H1 (cell line): ENCODE results near the gene CEP76. TPM values are rescaled to one million over a fixed set of nuclear protein-coding genes. Genes with fewer than 3 reads are reported as not detected.

Experiments
- CTCF ChIA-PET: fragments of 300-600 bp; sonication (Branson Sonifier 250); formaldehyde crosslinking; loops from one replicate; lab custom pipeline; 2021; ENCODE audit not compliant: partially characterized antibody; lab: Charles Lee
- POLR2A ChIA-PET: fragments of 300-600 bp; sonication (Branson Sonifier 250); formaldehyde crosslinking; loops from one replicate; lab custom pipeline; 2021; ENCODE audit warnings: inconsistent platforms; ENCODE audit not compliant: partially characterized antibody; lab: Charles Lee
- DNase-seq, 2 experiments: peaks; one replicate each; pipeline versions ENCODE4 v3.0.0 to v3.0.0-alpha.2; 2010 to 2022; ENCODE audit warnings: low spot score in 2 of 2, low read depth in 1 of 2, mixed read lengths in 1 of 2
- FAIRE-seq: peaks from 2 replicates; lab custom pipeline; 2011; peaks lifted over from hg19 to GRCh38; lab: Jason Lieb, UNC
- H2AFZ ChIP-seq: 2 replicates; pipeline ENCODE4 v1.8.1; 2012; ENCODE audit warnings: low read length, inconsistent platforms
- H2AK5ac ChIP-seq: 2 replicates; pipeline ENCODE4 v1.6.1; 2013; ENCODE audit warnings: low read depth, low read length
- H2BK120ac ChIP-seq: replicated peaks from 2 replicates; pipeline ENCODE3; 2013; ENCODE audit warnings: low read depth, low read length, inconsistent platforms
- H2BK12ac ChIP-seq: 2 replicates; pipeline ENCODE4 v1.6.1; 2013; ENCODE audit warnings: low read depth, low read length
- H2BK15ac ChIP-seq: 2 replicates; pipeline ENCODE4 v1.6.1; 2013; ENCODE audit warnings: low read length
- H2BK20ac ChIP-seq: 2 replicates; pipeline ENCODE4 v1.6.1; 2013; ENCODE audit warnings: low read length
- H2BK5ac ChIP-seq: 2 replicates; pipeline ENCODE4 v1.6.1; 2013; ENCODE audit warnings: low read depth, low read length
- H3K14ac ChIP-seq: 2 replicates; pipeline ENCODE4 v1.6.1; 2013; ENCODE audit warnings: inconsistent platforms; ENCODE audit not compliant: insufficient read length
- H3K18ac ChIP-seq: 2 replicates; pipeline ENCODE4 v1.6.1; 2013; ENCODE audit warnings: low read length; ENCODE audit errors: extremely low read depth
- H3K23ac ChIP-seq: 2 replicates; pipeline ENCODE4 v1.6.1; 2013; ENCODE audit warnings: inconsistent platforms; ENCODE audit not compliant: insufficient read length
- H3K23me2 ChIP-seq: 2 replicates; pipeline ENCODE4 v1.6.1; 2013; ENCODE audit warnings: low read depth, low read length
- H3K27ac ChIP-seq: 2 replicates; pipeline ENCODE4 v1.6.1; 2011; ENCODE audit warnings: low read depth, low read length, inconsistent platforms
- H3K27me3 ChIP-seq, 4 experiments: replicated peaks in 1 of 4; 1 replicate in 1 of 4; 2 replicates in 3 of 4; pipeline versions ENCODE4 v1.6.1 to v1.8.1; 2011 to 2013; ENCODE audit warnings: low read length in 3 of 4, mild to moderate bottlenecking in 3 of 4, inconsistent platforms in 2 of 4, mixed read lengths in 2 of 4, moderate library complexity in 1 of 4; ENCODE audit not compliant: control insufficient read depth in 3 of 4, insufficient read depth in 3 of 4; ENCODE audit errors: extremely low read depth in 1 of 4
- H3K36me3 ChIP-seq, 4 experiments: 2 replicates each; pipeline versions ENCODE4 v1.6.1 to v1.8.1; 2011 to 2013; ENCODE audit warnings: mild to moderate bottlenecking in 4 of 4, low read length in 3 of 4, moderate library complexity in 2 of 4, control low read depth in 1 of 4, inconsistent platforms in 1 of 4; ENCODE audit not compliant: insufficient read depth in 4 of 4, control insufficient read depth in 2 of 4
- H3K4ac ChIP-seq: replicated peaks from 2 replicates; pipeline ENCODE3; 2013; ENCODE audit warnings: low read length, low read depth, mixed read lengths, inconsistent platforms; ENCODE audit not compliant: insufficient read length
- H3K4me1 ChIP-seq, 4 experiments: replicated peaks in 1 of 4; 1 replicate in 1 of 4; 2 replicates in 3 of 4; pipeline versions ENCODE4 v1.6.1 to v1.8.1; 2011 to 2013; ENCODE audit warnings: low read length in 3 of 4, inconsistent platforms in 2 of 4, mixed read lengths in 1 of 4; ENCODE audit not compliant: insufficient read depth in 4 of 4, control insufficient read depth in 3 of 4
- H3K4me2 ChIP-seq, 2 experiments: 2 replicates each; pipeline versions ENCODE4 v1.6.1 to v1.8.1; 2011 to 2013; ENCODE audit warnings: low read depth in 2 of 2, low read length in 2 of 2, control low read depth in 1 of 2, inconsistent platforms in 1 of 2, mild to moderate bottlenecking in 1 of 2; ENCODE audit not compliant: insufficient read depth in 1 of 2
- H3K4me3 ChIP-seq, 4 experiments: fragments of 200-600, 300-600 bp in 1 of 4; sonication (generic), shearing (Covaris generic), sonication (Bioruptor Twin) in 1 of 4; 2 replicates each; pipeline versions ENCODE4 v1.5.1 to v1.8.1; 2011 to 2016; ENCODE audit warnings: low read length in 4 of 4, low read depth in 3 of 4, control low read depth in 2 of 4, inconsistent platforms in 2 of 4, mild to moderate bottlenecking in 2 of 4, mixed read lengths in 1 of 4, moderate library complexity in 1 of 4; ENCODE audit not compliant: insufficient read depth in 2 of 4; ENCODE audit errors: extremely low read depth in 1 of 4
- H3K56ac ChIP-seq: replicated peaks from 2 replicates; pipeline ENCODE3; 2013; ENCODE audit warnings: low read depth, mild to moderate bottlenecking, mixed read lengths, low read length, inconsistent platforms; ENCODE audit not compliant: insufficient read length
- H3K79me1 ChIP-seq: 2 replicates; pipeline ENCODE4 v1.6.1; 2013; ENCODE audit warnings: low read depth, low read length, control low read depth
- H3K79me2 ChIP-seq, 2 experiments: 2 replicates each; pipeline versions ENCODE4 v1.6.1 to v1.8.1; 2012 to 2013; ENCODE audit warnings: low read length in 2 of 2, mild to moderate bottlenecking in 2 of 2, inconsistent platforms in 1 of 2; ENCODE audit not compliant: insufficient read depth in 2 of 2, control insufficient read depth in 1 of 2
- H3K9ac ChIP-seq, 4 experiments: replicated peaks in 1 of 4; 1 replicate in 1 of 4; 2 replicates in 3 of 4; pipeline versions ENCODE4 v1.6.1 to v1.8.1; 2011 to 2013; ENCODE audit warnings: low read depth in 3 of 4, low read length in 3 of 4, control low read depth in 2 of 4, mild to moderate bottlenecking in 2 of 4, moderate library complexity in 2 of 4, inconsistent platforms in 1 of 4; ENCODE audit errors: extremely low read depth in 1 of 4
- H3K9me3 ChIP-seq, 2 experiments: 2 replicates each; pipeline versions ENCODE4 v1.6.1 to v1.8.1; 2012 to 2013; ENCODE audit warnings: mild to moderate bottlenecking in 2 of 2, moderate library complexity in 2 of 2, control low read depth in 1 of 2, inconsistent platforms in 1 of 2, low read depth in 1 of 2, low read length in 1 of 2, mixed read lengths in 1 of 2; ENCODE audit not compliant: insufficient read depth in 2 of 2
- H4K20me1 ChIP-seq, 2 experiments: replicated peaks in 1 of 2; 2 replicates each; pipeline versions ENCODE3 to v1.8.1; 2011 to 2013; ENCODE audit warnings: inconsistent platforms in 2 of 2, low read length in 2 of 2, mild to moderate bottlenecking in 1 of 2; ENCODE audit not compliant: insufficient read depth in 2 of 2, control insufficient read depth in 1 of 2
- H4K5ac ChIP-seq: 2 replicates; pipeline ENCODE4 v1.6.1; 2013; ENCODE audit warnings: low read length, low read depth, mixed read lengths, inconsistent platforms; ENCODE audit not compliant: insufficient read length
- H4K8ac ChIP-seq: 2 replicates; pipeline ENCODE4 v1.8.0; 2013; ENCODE audit warnings: mild to moderate bottlenecking, moderate library complexity, low read length, inconsistent platforms; ENCODE audit not compliant: insufficient read depth; ENCODE audit errors: extremely low read depth
- H4K91ac ChIP-seq: replicated peaks from 2 replicates; pipeline ENCODE3; 2013; ENCODE audit warnings: low read length, mixed read lengths, inconsistent platforms; ENCODE audit not compliant: insufficient read length
- EP300 ChIP-seq, 2 experiments: IDR thresholded peaks; 1 replicate in 1 of 2; 2 replicates in 1 of 2; pipeline ENCODE4 v1.6.1; 2011 to 2012; ENCODE audit warnings: low read depth in 2 of 2, low read length in 2 of 2, mild to moderate bottlenecking in 2 of 2, borderline replicate concordance in 1 of 2, inconsistent platforms in 1 of 2, moderate library complexity in 1 of 2
- GTF2F1 ChIP-seq: IDR thresholded peaks from 2 replicates; pipeline ENCODE4 v1.6.1; 2012; ENCODE audit warnings: low read depth, low read length, improper control_type of control experiment, borderline replicate concordance
- POU5F1 ChIP-seq: IDR thresholded peaks from 2 replicates; pipeline ENCODE4 v1.6.1; 2011; ENCODE audit warnings: low read depth, mild to moderate bottlenecking, low read length, moderate library complexity
- SP1 ChIP-seq: IDR thresholded peaks from 2 replicates; pipeline ENCODE4 v1.6.1; 2011; ENCODE audit warnings: low read depth, low read length
- TAF1 ChIP-seq: IDR thresholded peaks from 2 replicates; pipeline ENCODE4 v1.6.1; 2011; ENCODE audit warnings: mild to moderate bottlenecking, low read depth, low read length
- ZNF274 ChIP-seq: IDR thresholded peaks from 2 replicates; pipeline ENCODE4 v1.7.0; 2012; ENCODE audit warnings: low read length, borderline replicate concordance; ENCODE audit errors: extremely low read depth
- WGBS, 2 experiments: shearing (Covaris generic) in 1 of 2; methylation state at CpG; one replicate each; pipeline versions ENCODE4 v1.1.6 to v1.1.7; 2013 to 2015; ENCODE audit warnings: low lambda C conversion rate in 2 of 2, mixed read lengths in 2 of 2, inconsistent platforms in 1 of 2, low coverage in 1 of 2, missing lambda C conversion rate in 1 of 2; ENCODE audit not compliant: insufficient replicate concordance in 2 of 2, insufficient coverage in 1 of 2, insufficient read length in 1 of 2; ENCODE audit errors: extremely low coverage in 1 of 2, missing lambda C conversion rate in 1 of 2; 5-methylcytosine and 5-hydroxymethylcytosine counted together
- polyA plus RNA-seq, 7 experiments: library from polyadenylated mRNA; depleted of rRNA in 3 of 7; stranded (reverse) in 5 of 7; unstranded in 2 of 7; fragments of >200 nt in 5 of 7; fragments of 200-250 nt in 2 of 7; gene quantifications; 1 replicate in 5 of 7; 2 replicates in 1 of 7; 4 replicates in 1 of 7; pipeline versions ENCODE4 v1.2.1 to v1.2.3, GENCODE V29; 2011 to 2013; ENCODE audit warnings: missing spikeins in 2 of 7, mixed read lengths in 2 of 7
- total RNA-seq: library from RNA; stranded (reverse); fragmentation: NEBNext Ultra II Directional; extraction: Animal tissue kit (Norgen Biotek cat#: 25700); gene quantifications from 2 replicates; pipeline ENCODE4 v1.2.1, GENCODE V29; 2021
- TF ChIP-seq, protein P1 (sequence below): IDR thresholded peaks from 2 replicates; pipeline ENCODE4 v1.6.1; 2012; ENCODE audit warnings: low read length, inconsistent platforms

CEP76 gene
- total and polyA plus RNA-seq, 2 of the 8 experiments (the other 6 are each of a cell fraction or from before 2014, with no cell fraction given), result 9.0 to 18.1 TPM

DNA sequence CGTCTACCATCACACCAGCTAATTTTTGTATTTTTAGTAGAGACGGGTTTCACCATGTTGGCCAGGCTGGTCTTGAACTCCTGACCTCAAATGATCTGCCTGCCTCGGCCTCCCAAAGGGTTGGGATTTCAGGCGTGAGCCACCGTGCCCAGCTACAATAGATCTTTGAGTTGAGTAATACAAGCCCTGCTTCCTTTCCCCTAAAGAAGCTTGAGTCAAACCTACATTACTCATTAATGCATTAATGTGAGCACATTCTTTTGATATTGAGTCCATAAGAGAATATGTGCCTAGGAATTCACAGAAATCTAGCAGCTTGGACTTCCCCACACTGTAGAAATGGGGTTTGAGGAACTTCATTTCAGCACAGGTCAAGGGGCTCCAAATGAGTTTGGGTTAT, 39.9 kb upstream of the CEP76 start:
- Histone ChIP-seq H3K9me3 (no peaks in the 10 kb centered on the region), H2BK5ac (no peak overlapping the region), H2AFZ (no peak overlapping the region), H2BK15ac (no peak overlapping the region), H4K8ac (no peak overlapping the region), H3K4me3 (no peak overlapping the region), H4K91ac (no peak overlapping the region), H3K56ac (no peak overlapping the region), H3K27ac (no peak overlapping the region), H2BK12ac (no peak overlapping the region), H3K4ac (no peak overlapping the region), H2BK20ac (no peak overlapping the region), H3K4me1 (no peaks in the 10 kb centered on the region; a peak in 1 of 7 replicates), H3K27me3 (no peaks in the 10 kb centered on the region), H3K79me2 (no peaks in the 10 kb centered on the region), H2BK120ac (no peak overlapping the region), H4K5ac (no peak overlapping the region), H3K36me3 (no peaks in the 10 kb centered on the region), H3K23me2 (no peaks in the 10 kb centered on the region), H3K79me1 (no peaks in the 10 kb centered on the region), H2AK5ac (no peak overlapping the region), H3K4me2 (no peak overlapping the region), H4K20me1 (no peaks in the 10 kb centered on the region), H3K9ac (no peak overlapping the region), H3K14ac (no peak overlapping the region), H3K18ac (no peak overlapping the region), H3K23ac (no peak overlapping the region)
- FAIRE-seq (no peak), DNase-seq (no peak)
- 81% methylated on average over 5 of the region's 5 CpGs; no CpG with 5 or more reads in 1 of the 2 experiments for WGBS, 2 experiments
- CTCF ChIA-PET, result interaction anchor here (0.8 to 1.8 kb wide), 2 partner anchors 15 to 221 kb away, joined by 3 to 4 read pairs; no protein-coding TSS in a partner anchor
- POLR2A ChIA-PET, result interaction anchor here (0.6 kb wide), 1 partner anchor 17 kb away, joined by 3 read pairs; no protein-coding TSS in a partner anchor
- TF ChIP-seq GTF2F1, result no peak
- no peak for TF ChIP-seq EP300 (IDR thresholded peaks at IDR 0.05; ENCODE audit: borderline replicate concordance in 1 of 2, low read depth in 2 of 2, low read length in 2 of 2)
- TF ChIP-seq TAF1, result no peak
- TF ChIP-seq, protein P1, sequence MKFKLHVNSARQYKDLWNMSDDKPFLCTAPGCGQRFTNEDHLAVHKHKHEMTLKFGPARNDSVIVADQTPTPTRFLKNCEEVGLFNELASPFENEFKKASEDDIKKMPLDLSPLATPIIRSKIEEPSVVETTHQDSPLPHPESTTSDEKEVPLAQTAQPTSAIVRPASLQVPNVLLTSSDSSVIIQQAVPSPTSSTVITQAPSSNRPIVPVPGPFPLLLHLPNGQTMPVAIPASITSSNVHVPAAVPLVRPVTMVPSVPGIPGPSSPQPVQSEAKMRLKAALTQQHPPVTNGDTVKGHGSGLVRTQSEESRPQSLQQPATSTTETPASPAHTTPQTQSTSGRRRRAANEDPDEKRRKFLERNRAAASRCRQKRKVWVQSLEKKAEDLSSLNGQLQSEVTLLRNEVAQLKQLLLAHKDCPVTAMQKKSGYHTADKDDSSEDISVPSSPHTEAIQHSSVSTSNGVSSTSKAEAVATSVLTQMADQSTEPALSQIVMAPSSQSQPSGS, result no peak
- TF ChIP-seq SP1, result no peak
- TF ChIP-seq POU5F1, result no peak
- TF ChIP-seq ZNF274, result no peak
